Panc1 (cell line): ENCODE results near the gene PECR. TPM values are rescaled to one million over a fixed set of nuclear protein-coding genes. Genes with fewer than 3 reads are reported as not detected.

Experiments
- ATAC-seq: fragments of 200-7000 bp; cut with Tn5 transposase; 2 replicates; pipeline ENCODE4 v1.9.1; 2020; ENCODE audit warnings: mild to moderate bottlenecking, moderate library complexity
- BruUV-seq: library from RNA; stranded (reverse); fragments of 400-500 nt; replicated peaks from 2 replicates; lab custom pipeline; 2021; lab: Mats Ljungman, UMichigan
- CTCF ChIA-PET: fragments of 300-600 bp; sonication (Branson Sonifier 250); formaldehyde crosslinking; loops from one replicate; lab custom pipeline; 2022; ENCODE audit warnings: antibody characterized with exemption; lab: Charles Lee
- POLR2A ChIA-PET: fragments of 300-600 bp; sonication (Branson Sonifier 250); formaldehyde crosslinking; loops from one replicate; lab custom pipeline; 2022; ENCODE audit warnings: antibody characterized with exemption; lab: Charles Lee
- DNase-seq: peaks from one replicate; pipeline ENCODE4 v3.0.0-alpha.2; 2010; ENCODE audit warnings: low read depth, low spot score
- H3K27ac ChIP-seq: 2 replicates; pipeline ENCODE4 v1.5.1; 2011; ENCODE audit warnings: mild to moderate bottlenecking, low read length, inconsistent platforms
- H3K27me3 ChIP-seq: fragments of 200-500 bp; sonication (Bioruptor generic); 2 replicates; pipeline ENCODE4 v1.6.0; 2014; ENCODE audit warnings: low read length, inconsistent platforms; ENCODE audit not compliant: control insufficient read depth, insufficient read depth
- H3K36me3 ChIP-seq: fragments of 200-500 bp; sonication (Bioruptor generic); 2 replicates; pipeline ENCODE4 v1.5.1; 2014; ENCODE audit warnings: inconsistent platforms, mild to moderate bottlenecking, low read length, moderate library complexity; ENCODE audit not compliant: control insufficient read depth, insufficient read depth
- H3K4me1 ChIP-seq: 2 replicates; pipeline ENCODE4 v1.5.1; 2011; ENCODE audit warnings: inconsistent platforms, mild to moderate bottlenecking, low read length, moderate library complexity; ENCODE audit not compliant: control insufficient read depth, insufficient read depth
- H3K4me3 ChIP-seq, 2 experiments: 2 replicates each; pipeline ENCODE4 v1.5.1; 2011 to 2012; ENCODE audit warnings: low read depth in 2 of 2, low read length in 2 of 2, mild to moderate bottlenecking in 2 of 2, inconsistent platforms in 1 of 2, moderate library complexity in 1 of 2
- H3K9me3 ChIP-seq: fragments of 200-500 bp; sonication (Bioruptor generic); 2 replicates; pipeline ENCODE4 v1.5.1; 2014; ENCODE audit warnings: low read depth, mild to moderate bottlenecking, inconsistent platforms, low read length, moderate library complexity; ENCODE audit not compliant: control insufficient read depth, insufficient read depth
- POLR2AphosphoS5 ChIP-seq: IDR thresholded peaks from 2 replicates; pipeline ENCODE4 v1.6.1; 2012; ENCODE audit warnings: mild to moderate bottlenecking, low read depth, low read length, moderate library complexity
- SIN3A ChIP-seq: IDR thresholded peaks from 2 replicates; pipeline ENCODE4 v1.6.1; 2012; ENCODE audit warnings: low read depth, mild to moderate bottlenecking, low read length, moderate library complexity, borderline replicate concordance; ENCODE audit not compliant: insufficient read depth
- TCF7L2 ChIP-seq: IDR thresholded peaks from 2 replicates; pipeline ENCODE4 v1.6.1; 2011; ENCODE audit warnings: mild to moderate bottlenecking, low read depth, low read length, inconsistent platforms
- in situ Hi-C: cut with HindIII; loops from 2 replicates; pipeline ENCODE4 v1.10.0; 2016; ENCODE audit warnings: low sequenced_read_pairs, low pct_unique_long_range_greater_than_20kb
- intact Hi-C: fragments of 100-400 bp; cut with micrococcal nuclease; formaldehyde crosslinking; loops from one replicate; pipeline ENCODE4 v1.10.0; 2022; ENCODE audit not compliant: unreplicated experiment
- total RNA-seq: library from RNA; stranded (reverse); gene quantifications from one replicate; pipeline ENCODE4 v1.2.1, GENCODE V29; 2021; ENCODE audit not compliant: unreplicated experiment
- TF ChIP-seq, protein P1 (sequence below): fragments of 450-650 bp; IDR thresholded peaks from 2 replicates; pipeline ENCODE4 v1.5.1; 2017; ENCODE audit warnings: mild to moderate bottlenecking
- TF ChIP-seq, protein P2 (sequence below), 2 experiments: IDR thresholded peaks; 2 replicates each; pipeline ENCODE4 v1.6.1; 2011 to 2012; ENCODE audit warnings: low read depth in 2 of 2, control low read depth in 1 of 2, low read length in 1 of 2, mild to moderate bottlenecking in 1 of 2, moderate library complexity in 1 of 2; ENCODE audit not compliant: insufficient read depth in 1 of 2

Gene PECR
- total RNA-seq, 1 experiment from 2014 or later = 16.5 TPM

DNA sequence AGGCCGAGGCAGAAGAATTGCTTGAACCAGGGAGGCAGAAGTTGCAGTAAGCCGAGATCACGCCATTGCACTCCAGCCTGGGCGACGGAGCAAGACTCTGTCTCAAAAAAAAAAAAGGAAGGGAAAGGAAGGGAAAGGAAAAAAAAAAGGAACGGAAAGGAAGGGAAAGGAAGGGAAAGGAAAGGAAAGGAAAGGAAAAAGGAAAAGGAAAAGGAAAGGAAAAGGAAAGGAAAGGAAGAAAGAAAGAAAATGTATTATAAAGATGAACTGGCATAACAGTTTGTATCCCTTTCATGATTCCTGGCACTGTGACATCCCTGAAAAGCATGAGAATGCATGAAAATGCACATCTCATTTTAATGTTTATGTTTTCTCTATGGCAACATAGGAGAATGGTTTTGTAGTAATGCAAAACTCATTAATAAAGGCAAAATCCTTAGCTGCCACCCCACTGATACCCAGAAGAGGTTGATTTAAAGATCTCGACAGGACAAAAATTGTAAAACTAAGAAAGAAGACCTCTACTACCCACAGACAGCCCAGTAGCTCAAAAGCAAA lies 56.8 kb downstream of the PECR start:
- intact Hi-C loops (no loop called here), in situ Hi-C loops (no loop called here)
- ChIA-PET POLR2A (no interaction called here), CTCF (no interaction called here)
- no peaks in the 10 kb centered on the region for H3K36me3 ChIP-seq
- no peak overlapping the region for H3K4me3 ChIP-seq
- no TSS peak for BruUV-seq
- ATAC-seq (no peak), DNase-seq (no peak)
- TF ChIP-seq, protein P1, sequence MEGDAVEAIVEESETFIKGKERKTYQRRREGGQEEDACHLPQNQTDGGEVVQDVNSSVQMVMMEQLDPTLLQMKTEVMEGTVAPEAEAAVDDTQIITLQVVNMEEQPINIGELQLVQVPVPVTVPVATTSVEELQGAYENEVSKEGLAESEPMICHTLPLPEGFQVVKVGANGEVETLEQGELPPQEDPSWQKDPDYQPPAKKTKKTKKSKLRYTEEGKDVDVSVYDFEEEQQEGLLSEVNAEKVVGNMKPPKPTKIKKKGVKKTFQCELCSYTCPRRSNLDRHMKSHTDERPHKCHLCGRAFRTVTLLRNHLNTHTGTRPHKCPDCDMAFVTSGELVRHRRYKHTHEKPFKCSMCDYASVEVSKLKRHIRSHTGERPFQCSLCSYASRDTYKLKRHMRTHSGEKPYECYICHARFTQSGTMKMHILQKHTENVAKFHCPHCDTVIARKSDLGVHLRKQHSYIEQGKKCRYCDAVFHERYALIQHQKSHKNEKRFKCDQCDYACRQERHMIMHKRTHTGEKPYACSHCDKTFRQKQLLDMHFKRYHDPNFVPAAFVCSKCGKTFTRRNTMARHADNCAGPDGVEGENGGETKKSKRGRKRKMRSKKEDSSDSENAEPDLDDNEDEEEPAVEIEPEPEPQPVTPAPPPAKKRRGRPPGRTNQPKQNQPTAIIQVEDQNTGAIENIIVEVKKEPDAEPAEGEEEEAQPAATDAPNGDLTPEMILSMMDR = no peak
- no peak for TF ChIP-seq POLR2AphosphoS5
- TF ChIP-seq SIN3A = no peak
- TF ChIP-seq, protein P2, sequence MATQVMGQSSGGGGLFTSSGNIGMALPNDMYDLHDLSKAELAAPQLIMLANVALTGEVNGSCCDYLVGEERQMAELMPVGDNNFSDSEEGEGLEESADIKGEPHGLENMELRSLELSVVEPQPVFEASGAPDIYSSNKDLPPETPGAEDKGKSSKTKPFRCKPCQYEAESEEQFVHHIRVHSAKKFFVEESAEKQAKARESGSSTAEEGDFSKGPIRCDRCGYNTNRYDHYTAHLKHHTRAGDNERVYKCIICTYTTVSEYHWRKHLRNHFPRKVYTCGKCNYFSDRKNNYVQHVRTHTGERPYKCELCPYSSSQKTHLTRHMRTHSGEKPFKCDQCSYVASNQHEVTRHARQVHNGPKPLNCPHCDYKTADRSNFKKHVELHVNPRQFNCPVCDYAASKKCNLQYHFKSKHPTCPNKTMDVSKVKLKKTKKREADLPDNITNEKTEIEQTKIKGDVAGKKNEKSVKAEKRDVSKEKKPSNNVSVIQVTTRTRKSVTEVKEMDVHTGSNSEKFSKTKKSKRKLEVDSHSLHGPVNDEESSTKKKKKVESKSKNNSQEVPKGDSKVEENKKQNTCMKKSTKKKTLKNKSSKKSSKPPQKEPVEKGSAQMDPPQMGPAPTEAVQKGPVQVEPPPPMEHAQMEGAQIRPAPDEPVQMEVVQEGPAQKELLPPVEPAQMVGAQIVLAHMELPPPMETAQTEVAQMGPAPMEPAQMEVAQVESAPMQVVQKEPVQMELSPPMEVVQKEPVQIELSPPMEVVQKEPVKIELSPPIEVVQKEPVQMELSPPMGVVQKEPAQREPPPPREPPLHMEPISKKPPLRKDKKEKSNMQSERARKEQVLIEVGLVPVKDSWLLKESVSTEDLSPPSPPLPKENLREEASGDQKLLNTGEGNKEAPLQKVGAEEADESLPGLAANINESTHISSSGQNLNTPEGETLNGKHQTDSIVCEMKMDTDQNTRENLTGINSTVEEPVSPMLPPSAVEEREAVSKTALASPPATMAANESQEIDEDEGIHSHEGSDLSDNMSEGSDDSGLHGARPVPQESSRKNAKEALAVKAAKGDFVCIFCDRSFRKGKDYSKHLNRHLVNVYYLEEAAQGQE (IDR thresholded peaks at IDR 0.05; ENCODE audit: insufficient read depth in 1 of 2, low read depth in 2 of 2, low read length in 1 of 2) = no peak
- TF ChIP-seq TCF7L2 = no peak
- no peaks in the 10 kb centered on the region for H3K4me1 ChIP-seq
- no peaks in the 10 kb centered on the region for H3K9me3 ChIP-seq
- no peak overlapping the region for H3K27ac ChIP-seq
- H3K27me3 ChIP-seq = no peaks in the 10 kb centered on the region

DNA sequence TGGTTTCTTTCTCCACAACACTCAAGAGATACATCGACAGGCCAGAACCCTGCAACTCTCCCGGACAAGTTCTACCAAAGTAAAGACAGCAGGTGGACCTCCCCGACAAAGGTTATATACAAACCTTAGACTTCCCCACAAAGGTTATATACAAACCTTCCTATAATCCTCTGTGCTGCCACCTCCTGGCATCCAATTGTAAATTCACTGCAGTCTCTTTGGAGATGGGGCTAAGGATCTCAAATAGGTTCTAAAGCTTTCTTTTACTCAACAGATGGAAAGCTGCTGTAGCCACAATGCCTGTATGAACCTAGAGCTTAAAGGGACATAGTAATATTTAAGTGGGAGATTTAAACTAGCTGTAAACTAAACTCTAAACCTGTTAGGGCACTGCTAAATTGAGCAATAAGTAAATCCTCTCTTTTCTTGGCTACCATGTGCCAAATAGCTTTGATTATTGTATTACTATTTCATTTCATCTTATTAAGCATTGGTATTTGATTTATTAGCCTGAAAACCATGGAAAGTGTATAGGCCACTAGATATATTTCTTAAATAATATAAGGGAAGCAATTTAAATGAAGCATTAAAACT lies 58.5 kb downstream of the PECR start:
- H3K4me3 ChIP-seq = no peak overlapping the region
- POLR2A ChIA-PET = no interaction called here
- H3K9me3 ChIP-seq = no peaks in the 10 kb centered on the region
- no peaks in the 10 kb centered on the region for H3K36me3 ChIP-seq
- in situ Hi-C loops = no loop called here
- TF ChIP-seq, protein P1 = peak; percentile 83
- TF ChIP-seq, protein P2 (IDR thresholded peaks at IDR 0.05; ENCODE audit: insufficient read depth in 1 of 2, low read depth in 2 of 2, low read length in 1 of 2) = no peak
- TF ChIP-seq POLR2AphosphoS5 (no peak), SIN3A (no peak), TCF7L2 (no peak)
- CTCF ChIA-PET = interaction anchor here (1.0 to 1.1 kb wide), 6 partner anchors 11 to 136 kb away, joined by 3 to 7 read pairs (median 4); no protein-coding TSS in a partner anchor
- H3K4me1 ChIP-seq = no peaks in the 10 kb centered on the region
- no TSS peak for BruUV-seq
- ATAC-seq (peak; percentile 91), DNase-seq (no peak)
- intact Hi-C loops = loop anchor here (1.0 kb wide), 1 partner anchor 73 kb away; no protein-coding TSS in a partner anchor
- H3K27ac ChIP-seq = no peak overlapping the region
- H3K27me3 ChIP-seq = no peaks in the 10 kb centered on the region
